ENCODE measurements around the gene AGAP1. TPM values are rescaled to one million over a fixed set of nuclear protein-coding genes. Genes with fewer than 3 reads are reported as not detected.

The AGAP1 gene
- total RNA-seq, 1 donor from 2014 or later = 36.2 TPM

DNA sequence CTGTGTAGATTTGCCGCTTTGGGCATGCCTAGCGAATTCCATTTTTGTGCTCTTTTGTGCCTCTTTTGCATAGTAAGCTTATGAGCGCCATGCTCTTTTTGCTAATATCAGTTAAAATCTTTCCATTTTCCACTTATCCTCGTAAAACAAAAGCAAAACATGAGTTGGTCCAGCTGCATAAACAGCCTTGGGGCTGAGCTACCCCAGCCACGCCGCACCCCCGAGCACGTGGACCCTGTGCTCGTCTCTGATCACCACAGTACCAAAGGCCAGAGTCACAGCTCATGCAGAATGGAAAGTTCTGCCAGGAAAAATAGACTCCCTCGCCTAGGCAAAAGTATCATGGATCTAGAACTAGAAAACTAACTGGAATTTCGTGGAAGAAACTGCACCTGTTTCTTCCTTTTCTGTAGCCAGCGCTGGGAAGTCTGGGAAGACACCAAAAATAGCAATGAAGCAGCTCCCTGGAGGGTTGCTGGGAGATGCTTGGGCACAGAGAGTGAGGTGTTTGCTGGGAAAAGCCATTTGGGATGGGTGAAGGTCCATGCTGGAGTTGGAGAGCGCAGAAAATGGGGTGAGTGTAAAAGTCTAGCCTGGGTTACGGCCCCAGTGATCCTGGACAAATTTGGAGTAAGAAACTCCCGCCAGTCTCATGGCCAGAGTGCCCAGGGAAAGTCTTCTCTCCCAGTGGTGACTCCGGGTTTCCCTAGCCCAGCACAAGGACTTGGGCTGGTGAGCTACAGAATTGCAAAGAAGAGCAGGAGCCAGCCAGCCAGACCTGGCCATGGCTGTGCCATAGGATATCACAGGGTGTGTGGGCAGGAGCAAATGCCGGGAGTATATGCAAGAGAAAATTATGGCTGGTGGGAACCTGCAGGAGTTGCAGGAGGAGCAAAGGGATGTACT, 456.0 kb downstream of the AGAP1 start:
- TF ChIP-seq, protein P1, sequence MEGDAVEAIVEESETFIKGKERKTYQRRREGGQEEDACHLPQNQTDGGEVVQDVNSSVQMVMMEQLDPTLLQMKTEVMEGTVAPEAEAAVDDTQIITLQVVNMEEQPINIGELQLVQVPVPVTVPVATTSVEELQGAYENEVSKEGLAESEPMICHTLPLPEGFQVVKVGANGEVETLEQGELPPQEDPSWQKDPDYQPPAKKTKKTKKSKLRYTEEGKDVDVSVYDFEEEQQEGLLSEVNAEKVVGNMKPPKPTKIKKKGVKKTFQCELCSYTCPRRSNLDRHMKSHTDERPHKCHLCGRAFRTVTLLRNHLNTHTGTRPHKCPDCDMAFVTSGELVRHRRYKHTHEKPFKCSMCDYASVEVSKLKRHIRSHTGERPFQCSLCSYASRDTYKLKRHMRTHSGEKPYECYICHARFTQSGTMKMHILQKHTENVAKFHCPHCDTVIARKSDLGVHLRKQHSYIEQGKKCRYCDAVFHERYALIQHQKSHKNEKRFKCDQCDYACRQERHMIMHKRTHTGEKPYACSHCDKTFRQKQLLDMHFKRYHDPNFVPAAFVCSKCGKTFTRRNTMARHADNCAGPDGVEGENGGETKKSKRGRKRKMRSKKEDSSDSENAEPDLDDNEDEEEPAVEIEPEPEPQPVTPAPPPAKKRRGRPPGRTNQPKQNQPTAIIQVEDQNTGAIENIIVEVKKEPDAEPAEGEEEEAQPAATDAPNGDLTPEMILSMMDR (IDR thresholded peaks at IDR 0.05) = no peak
- Histone ChIP-seq H3K36me3 (no peaks in the 10 kb centered on the region), H3K27me3 (ENCODE audit: low read depth) (no peaks in the 10 kb centered on the region), H3K27ac (no peak overlapping the region), H3K4me1 (no peaks in the 10 kb centered on the region), H3K9me3 (no peaks in the 10 kb centered on the region), H3K4me3 (no peak overlapping the region)
- ATAC-seq = no peak
- intact Hi-C loops (cut with DNase I) = no loop called here
- DNase-seq = no peak

DNA sequence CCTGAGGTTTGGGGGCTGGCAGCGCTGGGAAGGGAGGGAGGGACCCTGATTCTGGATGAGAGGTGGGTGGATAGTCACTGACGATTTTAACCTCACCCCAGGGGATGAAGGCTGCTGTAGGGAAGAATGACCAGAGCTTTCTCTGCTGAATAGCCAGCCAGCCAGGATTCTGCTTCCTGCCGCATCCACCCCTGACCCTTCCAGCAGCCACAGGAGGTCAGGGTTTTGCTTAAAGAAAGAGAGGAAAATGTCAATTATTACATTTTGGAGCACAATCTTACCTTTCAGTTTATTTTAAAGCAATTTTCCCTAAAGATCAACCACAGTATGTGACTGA, 456.6 kb downstream of the AGAP1 start:
- intact Hi-C loops (cut with DNase I) = no loop called here
- Histone ChIP-seq H3K27me3 (ENCODE audit: low read depth) (no peaks in the 10 kb centered on the region), H3K4me3 (no peak overlapping the region), H3K4me1 (no peaks in the 10 kb centered on the region), H3K36me3 (no peaks in the 10 kb centered on the region), H3K27ac (no peak overlapping the region), H3K9me3 (no peaks in the 10 kb centered on the region)
- DNase-seq (no peak), ATAC-seq (no peak)
- TF ChIP-seq, protein P1 (IDR thresholded peaks at IDR 0.05) = no peak

DNA sequence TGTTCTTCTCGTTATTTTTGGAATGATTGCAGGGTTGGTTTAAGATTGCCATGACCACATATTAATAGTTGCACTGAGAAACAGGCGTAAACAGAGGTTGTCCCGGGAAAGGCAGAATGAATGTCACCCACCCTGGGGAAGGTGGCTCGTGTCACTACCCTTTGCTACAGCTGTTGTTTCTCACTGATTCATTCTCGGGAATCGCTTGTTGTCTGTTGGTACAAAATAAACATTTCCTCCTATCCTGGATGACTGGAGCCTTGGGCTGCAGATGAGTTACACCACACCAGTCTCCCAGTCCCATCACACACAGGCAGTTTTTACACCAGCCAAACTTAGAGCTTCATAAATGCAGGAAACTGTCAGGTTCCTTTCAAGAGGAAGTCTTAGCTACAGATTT, 457.6 kb downstream of the AGAP1 start:
- ATAC-seq (no peak), DNase-seq (no peak)
- no peaks in the 10 kb centered on the region for H3K27me3 ChIP-seq (ENCODE audit: low read depth)
- H3K4me3 ChIP-seq = no peak overlapping the region
- no peak overlapping the region for H3K27ac ChIP-seq
- H3K9me3 ChIP-seq = no peaks in the 10 kb centered on the region
- intact Hi-C loops (cut with DNase I) = no loop called here
- no peaks in the 10 kb centered on the region for H3K36me3 ChIP-seq
- H3K4me1 ChIP-seq = no peaks in the 10 kb centered on the region
- TF ChIP-seq, protein P1 (IDR thresholded peaks at IDR 0.05) = no peak

DNA sequence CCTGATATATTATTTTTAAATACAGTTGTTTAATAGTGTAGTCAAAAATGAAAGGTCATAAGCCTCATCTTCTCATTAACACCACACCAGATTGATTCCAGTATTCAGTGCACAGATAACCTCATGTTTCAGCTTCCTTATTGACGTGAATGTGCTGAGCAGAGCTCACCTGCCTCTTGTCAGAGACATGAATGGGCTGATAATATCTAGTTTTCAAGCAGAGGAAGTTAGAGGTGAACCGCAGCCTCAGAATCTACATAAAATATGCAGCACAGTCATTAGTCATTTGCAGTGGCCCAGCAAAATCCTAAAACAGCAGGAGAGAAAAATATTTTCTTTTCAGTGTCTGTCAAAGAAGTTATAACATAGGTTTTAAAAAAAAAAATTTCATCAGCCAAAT, 458.1 kb downstream of the AGAP1 start:
- TF ChIP-seq, protein P1 (IDR thresholded peaks at IDR 0.05) = no peak
- no peaks in the 10 kb centered on the region for H3K9me3 ChIP-seq
- H3K4me3 ChIP-seq = no peak overlapping the region
- no peaks in the 10 kb centered on the region for H3K4me1 ChIP-seq
- DNase-seq (no peak), ATAC-seq (no peak)
- intact Hi-C loops (cut with DNase I) = no loop called here
- no peaks in the 10 kb centered on the region for H3K36me3 ChIP-seq
- no peaks in the 10 kb centered on the region for H3K27me3 ChIP-seq (ENCODE audit: low read depth)
- H3K27ac ChIP-seq = no peak overlapping the region

DNA sequence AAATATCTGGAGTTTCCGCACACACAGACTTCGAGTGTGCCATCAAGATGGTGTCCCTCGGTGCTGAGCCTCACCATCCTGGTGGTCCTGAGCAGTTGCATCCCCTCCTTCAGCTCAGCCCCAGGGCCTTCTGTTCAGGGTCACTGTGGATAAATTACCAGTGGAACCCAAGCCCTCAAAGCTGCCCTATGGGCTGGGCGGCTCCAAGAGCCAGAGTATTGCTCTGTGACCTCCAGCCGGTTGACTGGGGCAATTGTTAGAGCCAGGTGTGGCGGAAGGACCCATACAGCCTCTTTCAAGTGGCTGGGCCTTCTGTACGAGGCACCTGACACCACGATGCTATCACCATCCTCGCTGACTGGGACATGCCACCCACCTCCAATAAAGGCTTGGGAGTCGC, 458.9 kb downstream of the AGAP1 start:
- no peak for ATAC-seq
- TF ChIP-seq, protein P1 (IDR thresholded peaks at IDR 0.05) = no peak
- Histone ChIP-seq H3K4me1 (no peaks in the 10 kb centered on the region), H3K36me3 (no peaks in the 10 kb centered on the region), H3K4me3 (no peak overlapping the region), H3K27ac (no peak overlapping the region), H3K9me3 (no peaks in the 10 kb centered on the region), H3K27me3 (ENCODE audit: low read depth) (no peaks in the 10 kb centered on the region)
- intact Hi-C loops (cut with DNase I) = no loop called here
- no peak for DNase-seq

Measured in lower lobe of right lung (tissue), 2 donors.